WERI-Rb-1 (cell line): ENCODE results near the gene SLC30A7.

Experiments
- DNase-seq: peaks from one replicate; pipeline ENCODE4 v3.0.0-alpha.2; 2020
- H3K27ac ChIP-seq: fragments of 250-450 bp; sonication (Bioruptor Pico); 2 replicates; pipeline ENCODE4 v1.5.1; 2020; ENCODE audit warnings: mild to moderate bottlenecking, moderate library complexity
- H3K27me3 ChIP-seq: fragments of 250-450 bp; sonication (Bioruptor Pico); 2 replicates; pipeline ENCODE4 v1.5.1; 2021; ENCODE audit warnings: mild to moderate bottlenecking, low read depth, moderate library complexity; ENCODE audit not compliant: insufficient read depth, severe bottlenecking
- H3K36me3 ChIP-seq: fragments of 250-450 bp; sonication (Bioruptor Pico); 2 replicates; pipeline ENCODE4 v1.5.1; 2020; ENCODE audit warnings: mild to moderate bottlenecking, moderate library complexity
- H3K4me3 ChIP-seq: 2 replicates; pipeline ENCODE4 v1.5.1; 2011; ENCODE audit warnings: low read depth, mild to moderate bottlenecking, control low read depth, low read length
- H3K9me3 ChIP-seq: fragments of 250-450 bp; sonication (Bioruptor Pico); 2 replicates; pipeline ENCODE4 v1.5.1; 2021; ENCODE audit warnings: mild to moderate bottlenecking, moderate library complexity; ENCODE audit not compliant: severe bottlenecking
- TF ChIP-seq, protein P1 (sequence below): IDR thresholded peaks from 2 replicates; pipeline ENCODE4 v1.5.1; 2011; ENCODE audit warnings: low read depth, mild to moderate bottlenecking, control low read depth, inconsistent platforms, low read length

Gene SLC30A7

DNA sequence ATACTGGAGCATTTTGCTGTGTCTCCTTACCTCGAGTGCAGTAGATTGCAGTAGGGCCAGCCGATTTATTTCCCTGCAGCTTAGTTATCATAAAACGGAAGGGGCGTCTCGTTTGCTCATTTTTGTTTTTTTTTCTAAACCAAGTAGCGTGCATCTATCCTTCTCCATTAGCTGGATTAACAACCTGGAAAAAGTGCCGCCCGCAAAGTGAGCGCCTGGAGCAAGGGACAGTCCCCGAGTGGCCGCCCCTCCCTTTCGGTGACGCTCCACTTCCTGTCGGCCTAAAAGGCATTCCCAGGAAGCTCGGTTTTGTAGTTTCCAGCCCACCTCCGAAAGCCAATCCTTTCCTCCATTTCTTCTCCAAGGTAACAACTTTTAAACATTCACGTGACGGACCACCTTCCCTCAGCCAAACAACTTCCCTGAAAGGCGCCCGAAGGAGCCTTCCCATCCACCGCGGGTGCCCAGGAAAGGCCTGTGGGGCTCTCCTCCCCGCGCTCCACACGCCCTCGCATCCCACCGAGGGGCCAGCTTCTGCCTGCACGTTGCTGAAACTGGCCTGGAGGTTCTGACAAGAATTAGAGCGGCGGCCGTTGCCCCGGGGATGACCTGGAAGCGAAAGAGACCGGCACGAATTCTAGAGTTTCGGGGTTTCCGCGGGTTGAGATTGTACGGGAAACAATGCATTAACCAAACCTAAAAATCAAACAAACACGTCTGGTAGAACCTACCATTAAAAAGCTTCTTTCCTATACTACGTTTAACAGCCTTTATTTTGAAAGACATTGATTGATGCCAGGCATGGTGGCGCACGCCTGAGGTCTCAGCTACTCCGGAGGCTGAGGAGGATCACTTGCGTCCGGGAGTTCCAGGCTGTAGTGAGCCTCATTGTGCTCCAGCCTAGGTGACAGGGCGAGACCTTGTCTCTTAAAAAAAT, 1.0 kb upstream of the SLC30A7 start, which contains the start of gene EXTL2:
EXTL2 (minus strand) TSS at position 240 of the 937 bp plus-strand sequence. CDS start 6,085 bp downstream, outside the sequence.
- peak within 1 kb of the TSS; percentile 86 for H3K4me3 ChIP-seq
- H3K9me3 ChIP-seq: peaks cover 3% of the 10 kb centered on the region
- DNase-seq: peak; percentile 93
- peaks cover 12% of the 10 kb centered on the region for H3K36me3 ChIP-seq
- no peaks in the 10 kb centered on the region for H3K27me3 ChIP-seq
- TF ChIP-seq, protein P1, sequence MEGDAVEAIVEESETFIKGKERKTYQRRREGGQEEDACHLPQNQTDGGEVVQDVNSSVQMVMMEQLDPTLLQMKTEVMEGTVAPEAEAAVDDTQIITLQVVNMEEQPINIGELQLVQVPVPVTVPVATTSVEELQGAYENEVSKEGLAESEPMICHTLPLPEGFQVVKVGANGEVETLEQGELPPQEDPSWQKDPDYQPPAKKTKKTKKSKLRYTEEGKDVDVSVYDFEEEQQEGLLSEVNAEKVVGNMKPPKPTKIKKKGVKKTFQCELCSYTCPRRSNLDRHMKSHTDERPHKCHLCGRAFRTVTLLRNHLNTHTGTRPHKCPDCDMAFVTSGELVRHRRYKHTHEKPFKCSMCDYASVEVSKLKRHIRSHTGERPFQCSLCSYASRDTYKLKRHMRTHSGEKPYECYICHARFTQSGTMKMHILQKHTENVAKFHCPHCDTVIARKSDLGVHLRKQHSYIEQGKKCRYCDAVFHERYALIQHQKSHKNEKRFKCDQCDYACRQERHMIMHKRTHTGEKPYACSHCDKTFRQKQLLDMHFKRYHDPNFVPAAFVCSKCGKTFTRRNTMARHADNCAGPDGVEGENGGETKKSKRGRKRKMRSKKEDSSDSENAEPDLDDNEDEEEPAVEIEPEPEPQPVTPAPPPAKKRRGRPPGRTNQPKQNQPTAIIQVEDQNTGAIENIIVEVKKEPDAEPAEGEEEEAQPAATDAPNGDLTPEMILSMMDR: no peak
- peak within 1 kb of the TSS; percentile 82 for H3K27ac ChIP-seq

DNA sequence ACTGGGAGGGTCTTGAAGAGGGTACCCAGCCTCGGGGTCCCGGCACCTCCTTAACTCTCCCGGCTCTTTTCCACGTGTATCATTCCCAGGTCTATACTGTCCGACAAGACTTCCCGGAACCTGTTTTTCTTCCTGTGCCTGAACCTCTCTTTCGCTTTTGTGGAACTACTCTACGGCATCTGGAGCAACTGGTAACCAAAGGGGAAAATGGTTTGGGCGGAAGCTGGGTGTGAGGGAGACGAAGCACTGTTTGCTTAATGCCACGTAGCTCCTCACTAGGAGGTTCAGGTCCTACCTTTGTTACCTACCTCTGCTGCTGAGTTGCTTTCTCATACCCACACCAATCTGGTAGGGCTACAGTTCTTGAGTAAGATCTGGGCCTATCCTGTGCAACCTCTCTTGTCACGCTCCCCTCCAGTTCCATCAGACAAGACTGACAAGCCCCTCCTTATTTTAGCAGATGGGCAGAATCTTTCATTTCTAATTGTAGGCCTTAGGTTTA, 642 bp downstream of the SLC30A7 start:
- Histone ChIP-seq H3K27me3 (no peaks in the 10 kb centered on the region), H3K27ac (peak overlapping the region; percentile 67), H3K4me3 (peak overlapping the region; percentile 86), H3K36me3 (peaks cover 12% of the 10 kb centered on the region), H3K9me3 (no peaks in the 10 kb centered on the region)
- TF ChIP-seq, protein P1: no peak
- DNase-seq: peak; percentile 9

DNA sequence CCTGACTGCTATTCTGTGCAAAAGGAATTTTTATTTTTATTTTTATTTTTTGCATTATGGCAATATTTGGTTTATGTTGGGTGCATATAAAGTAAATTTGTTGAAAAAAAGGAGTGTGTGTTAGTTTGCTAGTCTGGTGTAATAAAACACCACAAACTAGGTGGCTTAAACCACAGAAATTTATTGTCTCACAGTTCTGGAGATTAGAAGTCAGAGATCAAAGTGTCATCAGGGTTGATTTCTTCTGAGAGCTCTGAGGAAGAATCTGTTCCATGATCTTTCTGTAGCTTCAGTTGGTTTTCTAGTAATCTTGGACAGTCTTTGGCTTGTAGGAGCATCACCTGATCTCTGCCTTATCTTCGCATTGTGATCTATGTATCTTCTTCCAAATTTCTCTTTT, 6.5 kb downstream of the SLC30A7 start:
- TF ChIP-seq, protein P1: no peak
- DNase-seq: no peak
- H3K27me3 ChIP-seq: no peaks in the 10 kb centered on the region
- H3K9me3 ChIP-seq: no peaks in the 10 kb centered on the region
- H3K4me3 ChIP-seq: no peak overlapping the region
- H3K36me3 ChIP-seq: peaks cover 9% of the 10 kb centered on the region
- H3K27ac ChIP-seq: no peak overlapping the region

DNA sequence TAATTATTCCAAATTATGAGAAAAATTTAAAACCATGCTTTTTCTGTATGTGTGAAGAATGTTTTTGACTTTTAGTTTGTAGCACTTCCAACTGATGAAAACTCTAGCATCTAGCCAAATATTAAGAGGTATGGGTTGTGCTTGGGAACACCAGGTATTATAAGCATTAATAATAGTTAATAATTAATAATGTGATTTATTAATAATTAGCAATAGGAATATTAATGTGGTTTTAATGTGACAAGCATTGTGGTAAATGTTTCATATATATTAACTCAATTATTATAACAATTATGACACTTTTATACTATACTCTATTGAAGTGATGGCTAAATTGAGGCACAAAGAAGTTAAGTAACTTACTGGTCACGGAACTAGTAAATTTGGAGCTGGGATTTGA, 7.9 kb downstream of the SLC30A7 start:
- peaks cover 9% of the 10 kb centered on the region for H3K36me3 ChIP-seq
- no peak for DNase-seq
- no peaks in the 10 kb centered on the region for H3K27me3 ChIP-seq
- H3K27ac ChIP-seq: no peak overlapping the region
- no peak overlapping the region for H3K4me3 ChIP-seq
- TF ChIP-seq, protein P1: no peak
- no peaks in the 10 kb centered on the region for H3K9me3 ChIP-seq

DNA sequence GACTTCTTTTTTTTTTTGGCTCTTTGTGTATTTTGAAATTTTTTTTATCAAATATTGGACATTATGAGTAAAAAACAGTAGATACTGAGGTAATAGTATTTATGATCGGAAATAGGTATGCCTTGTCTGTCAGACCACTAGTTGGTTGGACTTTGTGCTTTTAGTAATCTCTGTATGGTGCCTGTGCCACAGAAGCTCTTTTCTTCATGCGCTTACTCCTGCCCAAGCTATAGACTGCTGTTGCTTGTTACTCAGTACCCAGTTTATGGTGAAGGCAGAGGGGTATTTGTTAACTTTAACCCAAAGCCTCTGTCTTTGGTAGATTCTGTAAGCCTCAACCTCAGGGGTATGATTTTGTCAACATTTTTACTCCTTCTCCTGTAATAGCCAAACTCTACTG, 8.6 kb downstream of the SLC30A7 start:
- no peak for DNase-seq
- peaks cover 7% of the 10 kb centered on the region for H3K36me3 ChIP-seq
- no peaks in the 10 kb centered on the region for H3K27me3 ChIP-seq
- H3K9me3 ChIP-seq: no peaks in the 10 kb centered on the region
- TF ChIP-seq, protein P1: no peak
- H3K4me3 ChIP-seq: no peak overlapping the region
- no peak overlapping the region for H3K27ac ChIP-seq
